ENCODE measurements around the gene ACTG1. TPM values are rescaled to one million over a fixed set of nuclear protein-coding genes. Genes with fewer than 3 reads are reported as not detected.

Gene ACTG1
- total and polyA plus RNA-seq, 2 donors (not counting 1 experiment from before 2014, with no cell fraction given): 803 to 1,677 TPM

- H3K9me3 Mint-ChIP-seq (ENCODE audit: insufficient read depth): no peaks in the 10 kb centered on the region
- H3K27ac Mint-ChIP-seq: no peak overlapping the region
- ATAC-seq (ENCODE audit: low read depth) (no peak), DNase-seq (peak; percentile 50)
- 71% methylated on average over 20 of the region's 26 CpGs for WGBS (ENCODE audit: insufficient coverage)
- Histone ChIP-seq H3K79me2 (ENCODE audit: control insufficient read depth, insufficient read depth, low read length) (peaks cover 44% of the 10 kb centered on the region), H3K4me3 (ENCODE audit: control extremely low read depth in 1 of 5, extremely low read depth in 1 of 5, insufficient read depth in 1 of 5, low read depth in 2 of 5, low read length in 4 of 5) (no peak overlapping the region), H2AFZ (ENCODE audit: insufficient read depth, low read depth, low read length, poor library complexity, severe bottlenecking) (no peak overlapping the region), H3K9ac (ENCODE audit: low read length) (no peak overlapping the region), H3K27ac (ENCODE audit: low read length in 2 of 2) (no peak overlapping the region), H3K9me3 (ENCODE audit: control extremely low read depth in 1 of 3, control insufficient read depth in 2 of 3, insufficient read depth in 1 of 3, low read length in 2 of 3) (no peaks in the 10 kb centered on the region), H3K36me3 (replicated peaks in 1 of 2; ENCODE audit: control extremely low read depth in 1 of 2, control insufficient read depth in 1 of 2, extremely low read depth in 1 of 2, insufficient read depth in 2 of 2, low read length in 1 of 2) (no peaks in the 10 kb centered on the region), H4K20me1 (ENCODE audit: control insufficient read depth, insufficient read depth, low read length, poor library complexity, severe bottlenecking) (peaks cover 23% of the 10 kb centered on the region), H3K4me1 (ENCODE audit: control insufficient read depth in 2 of 2, insufficient read depth in 2 of 2, low read length in 2 of 2) (peaks cover 20 to 31% of the 10 kb centered on the region in 2 donors), H3K4me2 (replicated peaks; ENCODE audit: low read depth, low read length, poor library complexity, severe bottlenecking) (no peak overlapping the region), H3K27me3 (replicated peaks in 1 of 4; ENCODE audit: control extremely low read depth in 1 of 4, control insufficient read depth in 3 of 4, insufficient read depth in 4 of 4, low read length in 3 of 4) (peaks cover 0 to 13% (median 2%) of the 10 kb centered on the region in 4 experiments)
- no peaks in the 10 kb centered on the region for H3K27me3 Mint-ChIP-seq
- peaks cover 18% of the 10 kb centered on the region for H3K4me1 Mint-ChIP-seq
- POLR2A ChIA-PET: no interaction called here
- CTCF ChIA-PET: interaction anchor here (0.6 to 7.3 kb wide), 4 partner anchors 10 to 270 kb away, joined by 3 to 75 read pairs (median 4); partner anchors contain the start of gene ACTG1
- TF ChIP-seq EZH2 (IDR thresholded peaks at IDR 0.05; ENCODE audit: borderline replicate concordance, insufficient read depth, low read depth, low read length, poor library complexity, severe bottlenecking): no peak
- no peak for TF ChIP-seq CTCF (IDR thresholded peaks at IDR 0.05)
- intact Hi-C loops (cut with micrococcal nuclease): no loop called here
- no peak overlapping the region for H3K4me3 Mint-ChIP-seq
Measured at GRCh38 chr17:81522491-81523401, 10.1 kb upstream of the ACTG1 start.

Measured in B cell (primary cell).